DOHH2 (cell line): Measurements from ENCODE around the gene CNGB1.

ENCODE experiments used
- H3F3A ChIP-seq: fragments of 200-600 bp; sonication (generic), shearing (Covaris generic); 2 replicates; pipeline ENCODE4 v1.6.0; 2016; ENCODE audit warnings: antibody characterized with exemption, mild to moderate bottlenecking; ENCODE audit not compliant: control insufficient read depth, insufficient read depth
- H3K27ac ChIP-seq: fragments of 200-600 bp; sonication (generic); 2 replicates; pipeline ENCODE4 v1.5.1; 2014; ENCODE audit warnings: low read depth, mild to moderate bottlenecking, low read length, moderate library complexity
- H3K27me3 ChIP-seq: fragments of 200-600 bp; sonication (generic); 2 replicates; pipeline ENCODE4 v1.6.1; 2014; ENCODE audit warnings: mild to moderate bottlenecking, low read length, mixed read lengths; ENCODE audit not compliant: control insufficient read depth
- H3K36me3 ChIP-seq: fragments of 200-600 bp; sonication (generic); 2 replicates; pipeline ENCODE4 v1.6.1; 2014; ENCODE audit warnings: mild to moderate bottlenecking, low read length, moderate library complexity, mixed read lengths; ENCODE audit not compliant: control insufficient read depth
- H3K4me1 ChIP-seq: fragments of 200-600 bp; sonication (generic); 2 replicates; pipeline ENCODE4 v1.6.1; 2014; ENCODE audit warnings: mild to moderate bottlenecking, low read length, mixed read lengths; ENCODE audit not compliant: control insufficient read depth
- H3K4me2 ChIP-seq: fragments of 200-600 bp; sonication (generic); 2 replicates; pipeline ENCODE4 v1.6.0; 2014; ENCODE audit warnings: mild to moderate bottlenecking, low read length, moderate library complexity
- H3K4me3 ChIP-seq: fragments of 200-600 bp; sonication (generic); 2 replicates; pipeline ENCODE4 v1.5.1; 2014; ENCODE audit warnings: mild to moderate bottlenecking, low read length, mixed read lengths
- H3K79me2 ChIP-seq: fragments of 200-600 bp; sonication (generic); 2 replicates; pipeline ENCODE4 v1.6.1; 2014; ENCODE audit warnings: mild to moderate bottlenecking, low read length, mixed read lengths; ENCODE audit not compliant: control insufficient read depth
- H3K9me2 ChIP-seq: fragments of 200-600 bp; sonication (generic); replicated peaks from 2 replicates; pipeline ENCODE4 v1.6.1; 2014; ENCODE audit warnings: mild to moderate bottlenecking, low read length, mixed read lengths; ENCODE audit not compliant: control insufficient read depth
- H3K9me3 ChIP-seq: fragments of 200-600 bp; sonication (generic); 2 replicates; pipeline ENCODE4 v1.6.1; 2014; ENCODE audit warnings: antibody characterized with exemption, low read length, mixed read lengths; ENCODE audit not compliant: control insufficient read depth, insufficient read depth
- H4K20me1 ChIP-seq: fragments of 200-600 bp; sonication (generic); 2 replicates; pipeline ENCODE4 v1.6.0; 2014; ENCODE audit warnings: low read depth, mild to moderate bottlenecking, antibody characterized with exemption, low read length, moderate library complexity; ENCODE audit not compliant: control insufficient read depth, insufficient read depth
- EZH2phosphoT487 ChIP-seq: fragments of 200-600 bp; sonication (generic); IDR thresholded peaks from 2 replicates; pipeline ENCODE4 v1.6.1; 2017; ENCODE audit warnings: borderline replicate concordance, mild to moderate bottlenecking, antibody characterized with exemption, low read length, moderate library complexity, mixed read lengths
- TF ChIP-seq, protein P1 (sequence below): fragments of 200-600 bp; sonication (generic); IDR thresholded peaks from one replicate; pipeline ENCODE4 v1.5.1; 2014; ENCODE audit warnings: antibody characterized with exemption, mild to moderate bottlenecking, low read depth, low read length; ENCODE audit not compliant: poor library complexity, severe bottlenecking

The CNGB1 gene

GRCh38 chr16:57969451-57970123, 1.3 kb downstream of the CNGB1 start:
- H3K27ac ChIP-seq: no peak overlapping the region
- no peaks in the 10 kb centered on the region for H3K4me1 ChIP-seq
- no peaks in the 10 kb centered on the region for H3K36me3 ChIP-seq
- TF ChIP-seq EZH2phosphoT487: no peak
- TF ChIP-seq, protein P1, sequence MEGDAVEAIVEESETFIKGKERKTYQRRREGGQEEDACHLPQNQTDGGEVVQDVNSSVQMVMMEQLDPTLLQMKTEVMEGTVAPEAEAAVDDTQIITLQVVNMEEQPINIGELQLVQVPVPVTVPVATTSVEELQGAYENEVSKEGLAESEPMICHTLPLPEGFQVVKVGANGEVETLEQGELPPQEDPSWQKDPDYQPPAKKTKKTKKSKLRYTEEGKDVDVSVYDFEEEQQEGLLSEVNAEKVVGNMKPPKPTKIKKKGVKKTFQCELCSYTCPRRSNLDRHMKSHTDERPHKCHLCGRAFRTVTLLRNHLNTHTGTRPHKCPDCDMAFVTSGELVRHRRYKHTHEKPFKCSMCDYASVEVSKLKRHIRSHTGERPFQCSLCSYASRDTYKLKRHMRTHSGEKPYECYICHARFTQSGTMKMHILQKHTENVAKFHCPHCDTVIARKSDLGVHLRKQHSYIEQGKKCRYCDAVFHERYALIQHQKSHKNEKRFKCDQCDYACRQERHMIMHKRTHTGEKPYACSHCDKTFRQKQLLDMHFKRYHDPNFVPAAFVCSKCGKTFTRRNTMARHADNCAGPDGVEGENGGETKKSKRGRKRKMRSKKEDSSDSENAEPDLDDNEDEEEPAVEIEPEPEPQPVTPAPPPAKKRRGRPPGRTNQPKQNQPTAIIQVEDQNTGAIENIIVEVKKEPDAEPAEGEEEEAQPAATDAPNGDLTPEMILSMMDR: no peak
- H3K4me2 ChIP-seq: no peak overlapping the region
- no peaks in the 10 kb centered on the region for H3K79me2 ChIP-seq
- no peaks in the 10 kb centered on the region for H3K9me3 ChIP-seq
- H4K20me1 ChIP-seq: no peaks in the 10 kb centered on the region; the same call in 1 of the 2 replicates
- no peak overlapping the region for H3K4me3 ChIP-seq
- no peaks in the 10 kb centered on the region for H3K9me2 ChIP-seq
- H3K27me3 ChIP-seq: peaks cover 10% of the 10 kb centered on the region
- no peaks in the 10 kb centered on the region for H3F3A ChIP-seq

GRCh38 chr16:57967916-57968315, 3.0 kb downstream of the CNGB1 start:
- TF ChIP-seq EZH2phosphoT487: no peak
- TF ChIP-seq, protein P1: no peak
- no peaks in the 10 kb centered on the region; the same call in 1 of the 2 replicates for H4K20me1 ChIP-seq
- no peaks in the 10 kb centered on the region for H3K9me3 ChIP-seq
- no peaks in the 10 kb centered on the region for H3K36me3 ChIP-seq
- no peaks in the 10 kb centered on the region for H3F3A ChIP-seq
- no peaks in the 10 kb centered on the region for H3K4me1 ChIP-seq
- H3K79me2 ChIP-seq: no peaks in the 10 kb centered on the region
- no peak overlapping the region for H3K27ac ChIP-seq
- no peak overlapping the region for H3K4me2 ChIP-seq
- peaks cover 10% of the 10 kb centered on the region for H3K27me3 ChIP-seq
- no peaks in the 10 kb centered on the region for H3K9me2 ChIP-seq
- no peak overlapping the region for H3K4me3 ChIP-seq

- no peak overlapping the region for H3K4me2 ChIP-seq
- no peaks in the 10 kb centered on the region for H3K9me2 ChIP-seq
- no peaks in the 10 kb centered on the region; the same call in 1 of the 2 replicates for H4K20me1 ChIP-seq
- peaks cover 5% of the 10 kb centered on the region for H3K27me3 ChIP-seq
- H3K9me3 ChIP-seq: no peaks in the 10 kb centered on the region
- no peaks in the 10 kb centered on the region for H3F3A ChIP-seq
- no peak for TF ChIP-seq EZH2phosphoT487
- TF ChIP-seq, protein P1: no peak
- H3K27ac ChIP-seq: no peak overlapping the region
- no peaks in the 10 kb centered on the region for H3K36me3 ChIP-seq
- H3K4me3 ChIP-seq: no peak overlapping the region
- no peaks in the 10 kb centered on the region for H3K79me2 ChIP-seq
- H3K4me1 ChIP-seq: no peaks in the 10 kb centered on the region
Observed at GRCh38 chr16:57966986-57967385, 3.9 kb downstream of the CNGB1 start.
